ENCODE measurements around the gene SLC15A1.
A peak's percentile ranks its signal among the peaks of the same experiment; 100 is the strongest.

The SLC15A1 gene

GRCh38 chr13:98693756-98694155 lies 58.7 kb downstream of the SLC15A1 start:
- no peak for DNase-seq (ENCODE audit: low read depth in 2 of 2)

GRCh38 chr13:98691360-98691759 lies 61.1 kb downstream of the SLC15A1 start:
- no peak for DNase-seq (ENCODE audit: low read depth in 2 of 2)

GRCh38 chr13:98690348-98691022 lies 62.0 kb downstream of the SLC15A1 start:
- DNase-seq (ENCODE audit: low read depth in 2 of 2): no peak

- DNase-seq (ENCODE audit: low read depth in 2 of 2): no peak
Observed at GRCh38 chr13:98689347-98689968, 63.0 kb downstream of the SLC15A1 start.

GRCh38 chr13:98688373-98688772 lies 64.1 kb downstream of the SLC15A1 start:
- no peak for DNase-seq (ENCODE audit: low read depth in 2 of 2)

GRCh38 chr13:98687319-98687718 lies 65.2 kb downstream of the SLC15A1 start:
- no peak for DNase-seq (ENCODE audit: low read depth in 2 of 2)

GRCh38 chr13:98686270-98686669 lies 66.2 kb downstream of the SLC15A1 start:
- DNase-seq (ENCODE audit: low read depth in 2 of 2): no peak

- no peak for DNase-seq (ENCODE audit: low read depth in 2 of 2)
Observed at GRCh38 chr13:98685146-98685545, 67.3 kb downstream of the SLC15A1 start.

GRCh38 chr13:98681049-98681448 lies 71.4 kb downstream of the SLC15A1 start:
- no peak for DNase-seq (ENCODE audit: low read depth in 2 of 2)

- DNase-seq (ENCODE audit: low read depth in 2 of 2): no peak
Observed at GRCh38 chr13:98678741-98679140, 73.7 kb downstream of the SLC15A1 start.

- DNase-seq (ENCODE audit: low read depth in 2 of 2): no peak
Observed at GRCh38 chr13:98677398-98677797, 75.1 kb downstream of the SLC15A1 start.

- no peak for DNase-seq (ENCODE audit: low read depth in 2 of 2)
Observed at GRCh38 chr13:98676239-98676638, 76.2 kb downstream of the SLC15A1 start.

GRCh38 chr13:98675837-98676236 lies 76.6 kb downstream of the SLC15A1 start:
- DNase-seq (ENCODE audit: low read depth in 2 of 2): no peak

- no peak for DNase-seq (ENCODE audit: low read depth in 2 of 2)
Observed at GRCh38 chr13:98675066-98675465, 77.4 kb downstream of the SLC15A1 start.

- DNase-seq (ENCODE audit: low read depth in 2 of 2): peak; percentile 12 to 39
Observed at GRCh38 chr13:98672947-98673613, 79.4 kb downstream of the SLC15A1 start.

- DNase-seq (ENCODE audit: low read depth in 2 of 2): no peak
Observed at GRCh38 chr13:98668155-98668554, 84.3 kb downstream of the SLC15A1 start.

GRCh38 chr13:98665638-98665995 lies 86.9 kb downstream of the SLC15A1 start:
- no peak for DNase-seq (ENCODE audit: low read depth in 2 of 2)

GRCh38 chr13:98664924-98665637 lies 87.4 kb downstream of the SLC15A1 start:
- no peak for DNase-seq (ENCODE audit: low read depth in 2 of 2)

GRCh38 chr13:98664510-98664909 lies 88.0 kb downstream of the SLC15A1 start:
- DNase-seq (ENCODE audit: low read depth in 2 of 2): no peak

GRCh38 chr13:98664047-98664446 lies 88.4 kb downstream of the SLC15A1 start:
- peak; percentile 62 to 66 for DNase-seq (ENCODE audit: low read depth in 2 of 2)

- no peak for DNase-seq (ENCODE audit: low read depth in 2 of 2)
Observed at GRCh38 chr13:98658131-98658530, 94.3 kb downstream of the SLC15A1 start.

GRCh38 chr13:98657506-98658085 lies 94.9 kb downstream of the SLC15A1 start:
- DNase-seq (ENCODE audit: low read depth in 2 of 2): no peak

Measured in stimulated activated CD4-positive, alpha-beta T cell treated with anti-CD3 and anti-CD28 coated beads, Interleukin-15, amount 100 ng/mL, for 48 hours (primary cell).